HG03442 (cell line): ENCODE measurements around the gene NFAT5.

Experiments
- ATAC-seq: cut with Tn5 transposase; IDR thresholded peaks from one replicate; pipeline ENCODE4 v1.9.1; 2021; ENCODE audit warnings: mild to moderate bottlenecking, moderate library complexity; ENCODE audit not compliant: unreplicated experiment

The NFAT5 gene

DNA sequence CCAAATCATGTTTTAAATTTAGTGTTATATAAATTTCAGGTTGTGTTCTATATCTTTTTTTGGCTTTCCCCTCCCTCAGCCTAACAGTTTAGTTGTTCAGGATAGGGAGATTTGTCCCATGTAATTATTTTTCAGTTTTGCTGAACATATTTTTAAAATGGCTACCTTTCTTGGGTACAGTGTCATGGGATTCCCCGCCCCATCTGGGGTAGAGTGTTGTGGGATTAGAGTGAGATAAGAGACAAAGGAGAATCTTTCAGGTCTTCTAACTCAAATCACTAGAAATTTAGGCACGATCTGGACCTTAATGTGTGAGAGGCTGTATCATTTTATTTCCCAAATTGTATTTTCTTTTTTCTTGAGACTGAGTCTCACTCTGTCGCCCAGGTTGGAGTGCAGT, 24.8 kb downstream of the NFAT5 start:
- no peak for ATAC-seq

GRCh38 chr16:69593751-69594255, 28.0 kb downstream of the NFAT5 start:
- ATAC-seq = no peak

DNA sequence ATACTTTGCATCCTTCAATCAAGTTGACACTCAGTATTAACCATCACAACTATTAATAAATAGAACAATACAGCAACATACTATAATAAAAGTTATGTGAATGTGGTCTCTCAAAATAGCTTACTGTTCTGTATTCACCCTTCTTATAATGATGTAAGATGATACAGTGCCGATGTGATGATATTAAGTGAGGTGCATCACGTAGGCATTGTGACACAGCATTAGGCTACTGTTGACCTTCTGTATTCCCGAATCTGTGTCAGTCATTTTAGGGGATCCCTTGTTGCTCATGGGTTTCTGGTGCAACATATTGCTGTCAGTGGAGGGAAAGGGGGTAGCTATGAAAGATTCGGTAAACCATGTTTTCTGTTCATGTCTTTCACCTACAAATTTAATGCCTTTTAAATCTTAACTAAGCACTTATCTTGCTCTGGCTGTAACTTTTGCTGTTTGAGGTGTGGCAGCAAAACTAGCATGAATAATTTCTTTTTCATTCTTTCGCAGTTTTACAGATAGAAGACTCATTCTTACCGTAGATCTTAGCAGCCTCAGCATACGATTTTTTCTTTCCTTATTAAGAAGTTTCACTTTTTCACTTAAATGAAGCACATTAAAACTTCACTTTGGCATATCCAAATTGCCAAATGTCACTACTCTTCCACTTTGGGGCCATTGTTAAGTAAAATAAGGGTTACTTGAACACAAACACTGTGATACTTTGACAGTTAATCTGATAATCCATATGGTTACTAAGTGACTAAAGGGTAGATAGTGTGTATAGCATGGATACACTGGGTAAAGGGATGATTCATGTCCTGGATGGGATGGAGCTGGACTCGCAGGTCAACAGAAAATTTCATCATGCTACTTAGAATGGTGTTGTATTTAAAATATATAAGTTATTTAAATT, 29.6 kb downstream of the NFAT5 start:
- ATAC-seq = no peak

DNA sequence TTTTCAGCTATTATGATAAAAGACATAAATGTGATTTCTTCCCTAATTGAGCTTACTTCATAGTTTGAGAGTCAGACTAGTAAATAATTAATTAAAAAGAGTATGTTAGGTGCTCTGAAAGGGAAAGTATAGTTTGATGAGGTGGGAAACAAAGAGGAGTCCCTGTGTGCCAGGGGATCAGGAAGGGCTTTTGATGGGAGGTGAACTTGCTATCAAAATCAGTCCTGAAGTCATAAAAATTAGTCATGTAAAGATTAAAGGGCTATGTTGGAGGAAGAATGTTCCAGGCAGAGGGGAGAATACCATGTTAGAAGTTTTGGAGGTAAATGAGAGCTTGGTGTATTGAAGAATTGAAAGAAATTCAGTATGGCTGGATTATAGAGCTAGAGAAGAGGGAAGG, 31.0 kb downstream of the NFAT5 start:
- no peak for ATAC-seq

DNA sequence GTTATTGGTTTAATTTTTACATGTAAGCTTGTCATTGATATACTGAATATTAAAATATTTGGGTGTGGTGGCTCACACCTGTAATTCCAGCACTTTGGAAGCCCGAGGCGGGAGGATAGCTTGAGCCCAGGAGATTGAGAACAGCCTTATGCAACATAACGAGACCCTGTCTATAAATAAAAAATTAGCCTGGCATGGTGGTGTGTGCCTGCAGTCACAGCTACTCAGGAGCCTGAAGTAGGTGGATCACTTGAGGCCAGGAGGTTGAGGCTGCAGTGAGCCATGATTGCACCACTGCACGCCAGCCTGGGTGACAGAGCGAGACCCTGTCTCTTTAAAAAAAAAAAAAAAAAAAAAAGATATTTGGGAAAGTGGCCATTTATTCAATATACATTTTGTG, 32.3 kb downstream of the NFAT5 start:
- no peak for ATAC-seq

- no peak for ATAC-seq
Observed at GRCh38 chr16:69599731-69600130, 34.0 kb downstream of the NFAT5 start.

- ATAC-seq = no peak
Observed at GRCh38 chr16:69600202-69600601, 34.4 kb downstream of the NFAT5 start.

GRCh38 chr16:69601250-69601649, 35.5 kb downstream of the NFAT5 start:
- no peak for ATAC-seq

DNA sequence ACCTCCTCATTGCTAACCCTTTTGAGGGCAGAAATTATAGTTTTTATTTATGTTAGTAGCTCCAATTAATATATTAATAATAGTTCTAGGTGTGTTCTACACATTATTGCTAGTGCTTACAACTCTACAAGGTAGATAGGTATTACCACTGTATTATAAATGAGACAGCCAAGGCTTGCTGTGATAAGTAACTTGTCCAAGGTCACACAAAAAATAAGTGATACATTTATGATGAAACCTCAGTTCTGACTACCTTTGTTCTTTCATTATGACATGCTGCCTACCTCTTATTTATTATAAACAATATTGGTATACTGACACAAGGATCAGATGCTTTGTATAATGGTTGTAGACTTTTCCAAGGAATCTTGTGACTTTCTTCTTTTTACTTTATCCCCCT, 41.2 kb downstream of the NFAT5 start:
- ATAC-seq = no peak

DNA sequence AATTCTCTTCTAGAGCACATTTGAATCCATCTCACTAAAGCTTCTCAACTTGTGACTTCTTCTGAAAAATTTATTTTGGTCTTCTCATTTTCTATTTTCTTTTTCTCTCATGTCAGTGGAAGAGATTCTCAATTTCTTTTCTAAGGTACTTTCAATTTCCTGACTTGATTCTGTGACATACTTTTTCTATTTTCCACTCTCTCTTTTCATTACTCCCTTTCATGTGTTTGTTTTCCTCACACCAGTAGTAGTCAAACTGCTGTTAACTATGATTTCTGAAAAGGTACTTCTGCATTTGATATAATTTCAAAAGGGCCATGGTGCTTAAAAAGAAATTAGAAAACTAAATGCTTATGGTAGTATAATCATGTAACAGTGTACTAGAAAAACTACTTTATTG, 41.9 kb downstream of the NFAT5 start:
- ATAC-seq = no peak

DNA sequence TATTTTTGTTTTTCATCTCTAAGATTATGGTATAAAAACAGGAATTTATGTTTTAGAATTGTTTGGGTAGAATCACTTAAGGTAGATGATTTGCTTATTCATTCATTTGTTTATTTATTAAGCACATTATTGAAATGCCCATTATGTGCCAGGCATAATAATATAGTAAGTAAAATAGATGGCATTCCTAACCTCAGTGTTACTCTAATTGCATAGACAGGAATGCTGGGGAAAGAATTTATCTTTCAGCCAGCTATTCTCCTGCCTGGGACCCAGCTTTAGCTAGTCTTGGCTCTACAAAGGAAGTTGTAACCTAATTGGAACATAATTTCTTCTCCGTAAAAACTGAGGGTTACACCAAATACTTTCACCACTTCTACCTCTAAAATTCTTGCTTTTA, 44.6 kb downstream of the NFAT5 start:
- no peak for ATAC-seq

DNA sequence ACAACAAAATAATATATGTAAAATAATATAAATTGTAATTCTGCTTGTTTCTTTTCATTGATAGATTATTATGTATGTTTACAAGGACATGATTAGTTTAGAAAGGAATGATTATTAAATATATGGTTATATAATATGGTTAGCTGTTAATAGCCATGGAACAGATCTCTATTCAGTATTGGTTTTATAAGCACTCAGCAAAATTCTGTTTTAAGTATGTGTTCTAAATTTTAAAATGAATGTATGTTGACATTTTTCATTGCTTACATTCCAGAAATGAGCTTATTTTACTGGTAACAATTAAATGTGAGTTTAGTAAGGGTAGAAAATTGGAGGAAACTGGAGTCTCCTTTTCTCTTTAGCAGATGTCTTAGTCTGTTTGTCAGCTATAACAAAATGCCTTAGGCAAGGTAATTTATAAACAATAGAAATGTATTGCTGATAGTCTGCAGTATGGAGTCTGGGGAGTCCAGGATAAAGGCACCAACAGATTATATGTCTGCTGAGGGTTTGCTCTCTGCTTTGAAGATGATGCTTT, 45.4 kb downstream of the NFAT5 start:
- no peak for ATAC-seq

DNA sequence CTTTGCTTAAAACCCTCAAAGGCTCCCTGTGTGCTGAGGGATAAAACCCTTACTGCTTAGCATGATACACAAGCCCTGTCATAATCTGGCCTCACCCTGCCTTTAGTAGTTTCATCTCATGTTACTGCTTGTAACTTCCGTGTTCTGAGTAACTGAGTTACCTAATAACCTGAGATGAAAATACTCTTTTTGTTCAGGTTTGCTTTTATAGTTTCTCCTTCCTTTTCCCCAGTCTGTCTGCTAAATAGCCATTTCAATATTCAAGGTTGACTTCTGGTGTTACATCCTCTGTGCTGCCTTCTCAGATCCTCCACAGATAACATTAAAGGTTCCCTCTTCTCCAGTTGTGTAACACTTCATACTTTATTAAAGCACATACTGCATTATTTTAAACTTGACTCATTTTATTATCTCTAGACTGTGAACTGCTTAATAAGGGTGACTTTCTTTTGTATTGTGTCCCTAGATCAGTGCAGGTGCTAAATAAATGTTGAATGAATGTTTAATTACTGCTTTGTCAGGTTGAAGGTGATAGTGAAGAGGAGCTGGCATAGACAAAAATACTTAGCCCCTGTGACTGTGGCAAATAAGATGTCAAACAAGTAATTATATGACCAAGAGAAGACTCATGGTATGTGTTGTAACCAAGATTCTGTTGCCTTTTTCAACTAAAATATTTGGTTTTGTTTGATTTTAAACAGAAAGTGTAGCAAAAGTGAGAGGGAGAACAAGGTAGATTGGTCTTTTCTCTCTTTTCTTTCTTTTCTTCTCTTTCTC, 47.8 kb downstream of the NFAT5 start:
- no peak for ATAC-seq

- ATAC-seq = no peak
Observed at GRCh38 chr16:69615528-69615927, 49.8 kb downstream of the NFAT5 start.

GRCh38 chr16:69616082-69616481, 50.3 kb downstream of the NFAT5 start:
- no peak for ATAC-seq

DNA sequence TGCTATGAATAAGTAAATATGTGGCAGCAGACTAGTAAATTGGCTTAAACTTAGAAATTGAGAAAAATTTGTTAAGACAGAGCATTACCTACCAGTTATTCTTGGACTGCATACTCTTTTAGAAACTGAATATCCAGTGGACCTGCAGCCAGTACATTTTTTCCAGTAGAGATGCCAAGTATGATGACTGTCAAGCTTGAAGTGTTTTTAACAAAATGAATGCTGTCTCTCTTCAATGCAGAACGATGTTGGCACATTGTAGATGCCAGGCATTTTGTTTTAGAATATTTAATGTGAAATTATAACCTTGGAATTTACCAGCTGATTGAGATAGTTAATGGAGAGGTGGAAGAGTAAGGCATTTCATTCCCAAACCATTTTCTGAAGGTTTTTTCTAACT, 52.5 kb downstream of the NFAT5 start:
- no peak for ATAC-seq

DNA sequence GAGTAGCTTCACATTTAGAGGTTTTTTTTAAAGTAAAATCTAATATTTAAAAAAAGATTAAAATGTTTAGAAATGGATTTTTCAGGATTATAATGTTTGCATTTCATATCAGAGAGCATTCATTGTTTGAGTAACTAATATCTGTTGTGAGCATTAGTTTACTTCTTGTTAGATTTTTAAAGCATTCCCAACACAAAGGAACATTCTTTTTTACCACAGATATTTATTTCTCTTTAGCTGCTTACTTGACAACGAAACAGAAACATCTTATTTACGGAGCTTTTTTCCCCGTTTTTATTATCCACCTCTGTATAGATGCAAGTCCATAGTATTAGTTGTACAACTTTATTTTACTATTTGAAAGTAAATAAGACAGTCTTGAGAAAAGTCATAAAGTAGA, 53.0 kb downstream of the NFAT5 start:
- no peak for ATAC-seq

DNA sequence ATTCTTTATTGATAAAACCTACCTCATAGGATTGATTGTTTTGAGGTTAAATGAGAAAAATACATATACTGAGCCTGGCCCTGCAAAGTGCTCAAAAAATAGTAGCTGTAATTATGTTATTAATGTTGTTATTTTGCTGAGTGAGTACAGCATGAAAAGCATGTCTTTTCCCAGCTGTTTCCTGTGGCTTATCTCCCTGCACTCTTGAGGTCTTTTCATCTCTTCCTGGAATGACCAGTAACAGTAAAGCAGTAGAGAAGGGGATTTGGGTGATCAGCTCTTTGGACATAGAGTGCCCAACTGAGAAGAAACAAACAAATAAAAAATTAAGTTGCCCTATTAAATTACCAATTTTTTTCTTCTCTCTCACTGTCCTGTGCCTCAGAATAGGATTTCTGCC, 53.7 kb downstream of the NFAT5 start:
- no peak for ATAC-seq

DNA sequence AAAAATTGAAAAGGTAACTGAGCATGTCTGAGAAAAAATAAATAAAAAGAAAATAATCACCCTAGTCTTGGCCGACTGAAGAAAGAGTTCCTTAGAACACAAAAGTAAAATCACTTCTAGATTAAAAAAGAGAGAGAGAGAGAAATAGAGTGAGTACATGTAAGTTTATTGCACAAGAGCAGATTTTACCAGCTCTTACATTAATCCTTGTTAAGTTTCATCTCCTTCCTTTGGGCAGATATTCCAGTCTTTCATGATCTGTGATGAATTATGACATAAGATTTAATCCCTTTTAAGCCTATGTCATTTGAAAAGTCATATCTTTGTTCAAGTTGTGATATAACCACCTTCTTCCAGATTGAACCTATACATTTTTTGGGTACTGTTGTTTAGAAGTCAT, 54.8 kb downstream of the NFAT5 start:
- no peak for ATAC-seq

DNA sequence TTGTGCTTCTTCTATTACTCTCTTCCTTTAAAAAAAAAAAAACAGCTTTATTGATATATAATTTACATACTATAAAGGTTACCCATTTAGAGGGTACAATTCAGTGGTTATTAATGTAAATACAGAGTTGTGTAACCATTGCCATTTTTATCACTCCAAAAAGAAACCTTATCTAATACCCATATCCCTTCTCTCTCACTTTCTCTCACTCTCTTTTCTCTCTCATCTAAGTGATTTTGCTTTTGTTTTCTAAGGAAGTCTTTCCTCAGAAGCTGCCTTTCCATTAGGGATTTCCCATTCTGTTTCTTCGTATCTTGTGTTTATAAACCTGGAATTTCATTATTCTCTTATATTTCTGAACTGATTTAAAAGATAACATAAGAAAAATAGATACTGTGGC, 55.5 kb downstream of the NFAT5 start:
- no peak for ATAC-seq

DNA sequence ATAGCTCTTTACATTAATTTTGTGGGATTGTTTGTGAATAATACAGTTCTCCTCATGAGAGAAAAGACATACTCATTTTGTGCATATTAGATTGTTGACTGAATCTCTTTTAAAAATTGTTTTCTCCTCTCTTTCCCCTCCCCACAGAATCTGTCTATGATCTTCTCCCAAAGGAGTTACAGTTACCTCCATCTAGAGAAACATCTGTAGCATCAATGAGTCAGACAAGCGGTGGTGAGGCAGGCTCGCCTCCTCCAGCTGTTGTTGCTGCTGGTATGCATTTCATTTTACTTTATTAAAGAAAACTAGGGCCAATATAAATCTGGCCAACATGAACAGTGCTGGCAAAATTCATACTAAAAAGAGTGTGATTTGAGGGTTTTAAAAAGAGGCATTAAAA, 60.5 kb downstream of the NFAT5 start:
- ATAC-seq = no peak

DNA sequence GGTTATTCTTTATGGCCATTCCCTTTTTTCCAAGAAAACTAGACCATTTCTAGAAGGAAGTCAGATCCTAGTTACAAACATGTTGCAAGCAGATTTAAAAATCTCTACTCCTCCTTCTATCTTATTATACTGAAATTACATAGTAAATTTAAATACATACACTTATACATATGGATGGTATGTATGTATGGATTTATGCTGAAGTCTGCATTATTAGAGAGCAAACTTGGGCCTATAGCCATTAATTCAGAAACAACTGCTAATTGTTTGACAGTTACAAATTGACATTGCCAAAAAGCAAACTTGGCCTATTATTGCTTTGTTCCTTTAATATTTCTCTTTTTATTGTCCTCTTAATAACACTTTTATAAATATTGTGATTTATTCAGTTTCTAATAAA, 67.1 kb downstream of the NFAT5 start:
- no peak for ATAC-seq
